ENCODE results near the gene AOPEP. TPM values are rescaled to one million over a fixed set of nuclear protein-coding genes. Genes with fewer than 3 reads are reported as not detected.

The AOPEP gene
- total and polyA plus RNA-seq, 10 donors: 14.8 to 86.1 (median 51.3) TPM

DNA sequence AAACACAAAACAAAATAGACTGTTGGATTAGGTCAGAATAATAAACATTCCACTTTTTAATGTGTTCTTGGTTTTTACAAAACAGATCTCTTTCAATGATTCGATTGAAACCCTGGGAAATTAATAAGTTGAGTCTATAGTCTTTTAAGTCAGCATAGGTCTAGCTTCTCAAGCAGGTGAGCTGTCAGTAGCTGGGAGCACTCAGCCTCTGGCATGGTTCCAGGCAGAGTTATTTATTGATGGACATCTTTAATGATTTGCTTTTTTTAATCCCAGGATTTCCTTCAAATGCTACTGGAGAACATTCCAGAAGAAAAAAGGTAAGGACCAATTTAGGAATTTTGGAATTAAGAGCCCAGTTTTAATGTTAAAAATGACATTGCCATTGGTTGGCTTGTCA lies 241.0 kb downstream of the AOPEP start:
- Histone ChIP-seq H3K4me3 (no peak overlapping the region), H3K27ac (no peak overlapping the region), H3K36me3 (peaks cover 0 to 12% (median 0%) of the 10 kb centered on the region in 6 donors), H3K4me1 (no peaks in the 10 kb centered on the region), H3K27me3 (replicated peaks in 1 of 7) (no peaks in the 10 kb centered on the region), H3K9me3 (no peaks in the 10 kb centered on the region)
- 90 to 98% (median 94%) methylated on average over 1 of the region's 1 CpG for WGBS, 5 donors
- intact Hi-C loops (cut with DNase I; ENCODE audit: low total_unique reads): no loop called here
- TF ChIP-seq POLR2A (IDR thresholded peaks at IDR 0.05): no peak
- TF ChIP-seq, protein P1, sequence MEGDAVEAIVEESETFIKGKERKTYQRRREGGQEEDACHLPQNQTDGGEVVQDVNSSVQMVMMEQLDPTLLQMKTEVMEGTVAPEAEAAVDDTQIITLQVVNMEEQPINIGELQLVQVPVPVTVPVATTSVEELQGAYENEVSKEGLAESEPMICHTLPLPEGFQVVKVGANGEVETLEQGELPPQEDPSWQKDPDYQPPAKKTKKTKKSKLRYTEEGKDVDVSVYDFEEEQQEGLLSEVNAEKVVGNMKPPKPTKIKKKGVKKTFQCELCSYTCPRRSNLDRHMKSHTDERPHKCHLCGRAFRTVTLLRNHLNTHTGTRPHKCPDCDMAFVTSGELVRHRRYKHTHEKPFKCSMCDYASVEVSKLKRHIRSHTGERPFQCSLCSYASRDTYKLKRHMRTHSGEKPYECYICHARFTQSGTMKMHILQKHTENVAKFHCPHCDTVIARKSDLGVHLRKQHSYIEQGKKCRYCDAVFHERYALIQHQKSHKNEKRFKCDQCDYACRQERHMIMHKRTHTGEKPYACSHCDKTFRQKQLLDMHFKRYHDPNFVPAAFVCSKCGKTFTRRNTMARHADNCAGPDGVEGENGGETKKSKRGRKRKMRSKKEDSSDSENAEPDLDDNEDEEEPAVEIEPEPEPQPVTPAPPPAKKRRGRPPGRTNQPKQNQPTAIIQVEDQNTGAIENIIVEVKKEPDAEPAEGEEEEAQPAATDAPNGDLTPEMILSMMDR (IDR thresholded peaks at IDR 0.05 in 8 of 11, conservative IDR thresholded peaks at IDR 0.05 in 3 of 11): no peak
- TF ChIP-seq POLR2AphosphoS5 (IDR thresholded peaks at IDR 0.05): no peak
- no peak for DNase-seq

GRCh38 chr9:94971378-94972131 lies 245.1 kb downstream of the AOPEP start:
- H3K9me3 ChIP-seq: no peaks in the 10 kb centered on the region
- H3K36me3 ChIP-seq: peaks cover 0 to 12% (median 0%) of the 10 kb centered on the region in 6 donors
- WGBS, 5 donors: 95 to 98% (median 96%) methylated on average over 13 of the region's 13 CpGs
- H3K4me3 ChIP-seq: no peak overlapping the region
- TF ChIP-seq, protein P1 (IDR thresholded peaks at IDR 0.05 in 8 of 11, conservative IDR thresholded peaks at IDR 0.05 in 3 of 11): no peak
- TF ChIP-seq POLR2A (IDR thresholded peaks at IDR 0.05): no peak
- TF ChIP-seq POLR2AphosphoS5 (IDR thresholded peaks at IDR 0.05): no peak
- intact Hi-C loops (cut with DNase I; ENCODE audit: low total_unique reads): no loop called here
- no peaks in the 10 kb centered on the region for H3K27me3 ChIP-seq (replicated peaks in 1 of 7)
- DNase-seq: no peak
- peaks cover 0 to 21% (median 8%) of the 10 kb centered on the region in 6 donors for H3K4me1 ChIP-seq
- no peak overlapping the region for H3K27ac ChIP-seq

- intact Hi-C loops (cut with DNase I; ENCODE audit: low total_unique reads): no loop called here
- H3K27ac ChIP-seq: peak overlapping the region in 1 of 8 donors; percentile 24
These were observed 247.0 kb downstream of the AOPEP start for GRCh38 chr9:94973451-94973941.

More at GRCh38 chr9:94973451-94973941, 247.0 kb downstream of the AOPEP start:
- Histone ChIP-seq H3K9me3 (no peaks in the 10 kb centered on the region), H3K4me1 (peaks cover 0 to 23% (median 8%) of the 10 kb centered on the region in 6 donors), H3K36me3 (peaks cover 0 to 6% (median 0%) of the 10 kb centered on the region in 6 donors), H3K4me3 (no peak overlapping the region), H3K27me3 (replicated peaks in 1 of 7) (no peaks in the 10 kb centered on the region)
- TF ChIP-seq POLR2AphosphoS5 (IDR thresholded peaks at IDR 0.05) (no peak), POLR2A (IDR thresholded peaks at IDR 0.05) (no peak)
- TF ChIP-seq, protein P1 (IDR thresholded peaks at IDR 0.05 in 8 of 11, conservative IDR thresholded peaks at IDR 0.05 in 3 of 11): no peak
- DNase-seq: no peak
- 80 to 86% (median 81%) methylated on average over 11 of the region's 11 CpGs for WGBS, 5 donors

Measured in spleen (tissue), 11 donors.